H9 (cell line): ENCODE results near the gene ARFIP1. TPM values are rescaled to one million over a fixed set of nuclear protein-coding genes. Genes with fewer than 3 reads are reported as not detected.

Source experiments
- DNase-seq: peaks from one replicate; pipeline ENCODE4 v3.0.0-alpha.2; 2017
- H2AFZ ChIP-seq: one replicate; pipeline ENCODE4 v1.6.1; 2013; ENCODE audit warnings: mild to moderate bottlenecking, low read length, control low read depth, moderate library complexity
- H2AK5ac ChIP-seq: 2 replicates; pipeline ENCODE4 v1.6.1; 2013; ENCODE audit warnings: low read length, control low read depth, mixed read lengths; ENCODE audit not compliant: insufficient read length
- H2BK120ac ChIP-seq: one replicate; pipeline ENCODE4 v1.6.1; 2013; ENCODE audit warnings: low read depth, mild to moderate bottlenecking, low read length, control low read depth, inconsistent platforms; ENCODE audit not compliant: poor library complexity, severe bottlenecking
- H2BK12ac ChIP-seq: 2 replicates; pipeline ENCODE4 v1.6.1; 2013; ENCODE audit warnings: low read length, control low read depth, mixed read lengths, low read depth; ENCODE audit not compliant: insufficient read length
- H2BK15ac ChIP-seq: 2 replicates; pipeline ENCODE4 v1.6.1; 2013; ENCODE audit warnings: low read depth, low read length, control low read depth
- H2BK20ac ChIP-seq: one replicate; pipeline ENCODE4 v1.6.1; 2013; ENCODE audit warnings: low read depth, mild to moderate bottlenecking, low read length, control low read depth, inconsistent platforms; ENCODE audit not compliant: poor library complexity, severe bottlenecking
- H2BK5ac ChIP-seq: 2 replicates; pipeline ENCODE4 v1.6.1; 2013; ENCODE audit warnings: low read length, control low read depth, mixed read lengths; ENCODE audit not compliant: insufficient read length
- H3K14ac ChIP-seq: 2 replicates; pipeline ENCODE4 v1.6.1; 2013; ENCODE audit warnings: low read length, control low read depth; ENCODE audit not compliant: insufficient read depth
- H3K18ac ChIP-seq: 2 replicates; pipeline ENCODE4 v1.6.1; 2013; ENCODE audit warnings: low read depth, mild to moderate bottlenecking, mixed read lengths, low read length, control low read depth; ENCODE audit not compliant: insufficient read length
- H3K23ac ChIP-seq: 2 replicates; pipeline ENCODE4 v1.6.1; 2013; ENCODE audit warnings: low read length, control low read depth, mixed read lengths, low read depth; ENCODE audit not compliant: insufficient read length
- H3K23me2 ChIP-seq: 2 replicates; pipeline ENCODE4 v1.6.1; 2013; ENCODE audit warnings: low read depth, mild to moderate bottlenecking, mixed read lengths, low read length, control low read depth; ENCODE audit not compliant: insufficient read length, poor library complexity, severe bottlenecking
- H3K27ac ChIP-seq: 2 replicates; pipeline ENCODE4 v1.5.1; 2013; ENCODE audit warnings: low read length, control low read depth, mixed read lengths, low read depth; ENCODE audit not compliant: insufficient read length
- H3K27me3 ChIP-seq: 2 replicates; pipeline ENCODE4 v1.6.1; 2013; ENCODE audit warnings: low read length, control low read depth, inconsistent platforms; ENCODE audit not compliant: insufficient read depth
- H3K4ac ChIP-seq: 2 replicates; pipeline ENCODE4 v1.6.1; 2013; ENCODE audit warnings: low read depth, mild to moderate bottlenecking, control low read depth, inconsistent platforms, low read length, moderate library complexity
- H3K4me1 ChIP-seq: 2 replicates; pipeline ENCODE4 v1.6.1; 2013; ENCODE audit warnings: low read length, control low read depth, inconsistent platforms; ENCODE audit not compliant: insufficient read depth
- H3K4me2 ChIP-seq: 2 replicates; pipeline ENCODE4 v1.6.1; 2013; ENCODE audit warnings: low read length, control low read depth, mixed read lengths; ENCODE audit not compliant: insufficient read length, insufficient read depth
- H3K56ac ChIP-seq: 2 replicates; pipeline ENCODE4 v1.6.1; 2013; ENCODE audit warnings: low read depth, mild to moderate bottlenecking, mixed read lengths, low read length, control low read depth; ENCODE audit not compliant: insufficient read length
- H3K79me1 ChIP-seq: 2 replicates; pipeline ENCODE4 v1.6.1; 2013; ENCODE audit warnings: low read depth, mild to moderate bottlenecking, moderate library complexity, low read length, control low read depth, inconsistent platforms; ENCODE audit not compliant: insufficient read depth, poor library complexity, severe bottlenecking
- H3K79me2 ChIP-seq: 2 replicates; pipeline ENCODE4 v1.6.1; 2013; ENCODE audit warnings: low read length, control low read depth, inconsistent platforms; ENCODE audit not compliant: insufficient read depth
- H3K9ac ChIP-seq: 2 replicates; pipeline ENCODE4 v1.6.1; 2013; ENCODE audit warnings: low read length, control low read depth, mixed read lengths; ENCODE audit not compliant: insufficient read length; ENCODE audit errors: extremely low read depth
- H3K9me3 ChIP-seq: one replicate; pipeline ENCODE4 v1.6.1; 2013; ENCODE audit warnings: low read depth, low read length, inconsistent platforms; ENCODE audit not compliant: control insufficient read depth
- H3T11ph ChIP-seq: one replicate; pipeline ENCODE4 v1.6.1; 2013; ENCODE audit warnings: mild to moderate bottlenecking, low read length, control low read depth, inconsistent platforms
- H4K20me1 ChIP-seq: one replicate; pipeline ENCODE4 v1.6.1; 2013; ENCODE audit not compliant: control insufficient read depth, insufficient read length, insufficient read depth
- H4K5ac ChIP-seq: 2 replicates; pipeline ENCODE4 v1.6.1; 2013; ENCODE audit warnings: low read depth, mild to moderate bottlenecking, mixed read lengths, low read length, control low read depth; ENCODE audit not compliant: insufficient read length
- H4K8ac ChIP-seq: replicated peaks from 2 replicates; pipeline ENCODE4 v1.6.1; 2013; ENCODE audit warnings: low read length, control low read depth, mixed read lengths, low read depth; ENCODE audit not compliant: insufficient read length
- H4K91ac ChIP-seq: 2 replicates; pipeline ENCODE4 v1.6.1; 2013; ENCODE audit warnings: low read depth, mild to moderate bottlenecking, moderate library complexity, mixed read lengths, low read length, control low read depth; ENCODE audit not compliant: insufficient read length
- H3K27ac Mint-ChIP-seq, 3 experiments: 2 replicates in 2 of 3; 3 replicates in 1 of 3; pipeline ENCODE4 v1.8.0; 2020 to 2021; ENCODE audit warnings: mixed read lengths in 3 of 3, mild to moderate bottlenecking in 1 of 3, moderate library complexity in 1 of 3
- H3K27me3 Mint-ChIP-seq: 2 replicates; pipeline ENCODE4 v1.8.0; 2021; ENCODE audit warnings: low read depth, mild to moderate bottlenecking, moderate library complexity, mixed read lengths
- H3K36me3 Mint-ChIP-seq, 3 experiments: 2 replicates in 2 of 3; 3 replicates in 1 of 3; pipeline ENCODE4 v1.8.0; 2020 to 2021; ENCODE audit warnings: low read depth in 3 of 3, mixed read lengths in 3 of 3; ENCODE audit not compliant: insufficient read depth in 1 of 3
- H3K4me1 Mint-ChIP-seq, 2 experiments: 2 replicates each; pipeline ENCODE4 v1.8.0; 2020; ENCODE audit warnings: mixed read lengths in 2 of 2
- H3K4me3 Mint-ChIP-seq, 2 experiments: 2 replicates in 1 of 2; 3 replicates in 1 of 2; pipeline ENCODE4 v1.8.0; 2020 to 2021; ENCODE audit warnings: mild to moderate bottlenecking in 2 of 2, mixed read lengths in 2 of 2, moderate library complexity in 1 of 2
- H3K9me3 Mint-ChIP-seq, 2 experiments: 2 replicates in 1 of 2; 3 replicates in 1 of 2; pipeline ENCODE4 v1.8.0; 2020; ENCODE audit warnings: mild to moderate bottlenecking in 2 of 2, mixed read lengths in 2 of 2, moderate library complexity in 1 of 2
- WGBS: extraction: QIAGEN DNeasy Blood & Tissue Kit; methylation state at CpG from one replicate; pipeline ENCODE4 v1.1.7; 2013; ENCODE audit warnings: missing lambda C conversion rate, low lambda C conversion rate, mixed read lengths; ENCODE audit not compliant: insufficient read length; ENCODE audit errors: extremely low coverage; 5-methylcytosine and 5-hydroxymethylcytosine counted together
- total RNA-seq: library from RNA; stranded (reverse); gene quantifications from 2 replicates; pipeline ENCODE4 v1.2.1, GENCODE V29; 2021
- TF ChIP-seq, protein P1 (sequence below): fragments of 200-600 bp; sonication (generic); conservative IDR thresholded peaks from 3 replicates; pipeline ENCODE4 v1.8.0; 2021; ENCODE audit warnings: antibody characterized with exemption, mild to moderate bottlenecking

Gene ARFIP1
- total RNA-seq, 1 experiment from 2014 or later: 30.8 TPM

- Mint-ChIP-seq H3K4me3 (no peak overlapping the region), H3K36me3 (peaks cover 25 to 51% (median 42%) of the 10 kb centered on the region in 3 experiments), H3K9me3 (peaks cover 41% of the 10 kb centered on the region in 2 experiments), H3K27me3 (peaks cover 2% of the 10 kb centered on the region; the same call in 1 of the 2 replicates), H3K27ac (no peak overlapping the region), H3K4me1 (no peaks in the 10 kb centered on the region)
- Histone ChIP-seq H4K20me1 (no peaks in the 10 kb centered on the region), H4K8ac (no peak overlapping the region), H3K4me2 (no peak overlapping the region), H3K23me2 (no peaks in the 10 kb centered on the region), H2BK15ac (no peak overlapping the region), H2BK12ac (no peak overlapping the region), H3K56ac (no peak overlapping the region), H3K9me3 (peaks cover 28% of the 10 kb centered on the region), H3T11ph (no peak overlapping the region), H4K91ac (no peak overlapping the region), H2BK5ac (no peak overlapping the region), H3K18ac (no peak overlapping the region), H3K27me3 (no peaks in the 10 kb centered on the region), H3K23ac (no peak overlapping the region), H2AK5ac (no peak overlapping the region), H3K4me1 (no peaks in the 10 kb centered on the region), H2BK120ac (no peak overlapping the region), H3K9ac (no peak overlapping the region), H3K27ac (no peak overlapping the region), H3K4ac (no peak overlapping the region), H4K5ac (no peak overlapping the region), H3K79me2 (no peaks in the 10 kb centered on the region), H3K14ac (no peak overlapping the region), H2BK20ac (no peak overlapping the region), H3K79me1 (no peaks in the 10 kb centered on the region), H2AFZ (no peak overlapping the region)
- DNase-seq: no peak
- WGBS: no CpG with 5 or more reads among the region's 3 CpGs
- TF ChIP-seq, protein P1, sequence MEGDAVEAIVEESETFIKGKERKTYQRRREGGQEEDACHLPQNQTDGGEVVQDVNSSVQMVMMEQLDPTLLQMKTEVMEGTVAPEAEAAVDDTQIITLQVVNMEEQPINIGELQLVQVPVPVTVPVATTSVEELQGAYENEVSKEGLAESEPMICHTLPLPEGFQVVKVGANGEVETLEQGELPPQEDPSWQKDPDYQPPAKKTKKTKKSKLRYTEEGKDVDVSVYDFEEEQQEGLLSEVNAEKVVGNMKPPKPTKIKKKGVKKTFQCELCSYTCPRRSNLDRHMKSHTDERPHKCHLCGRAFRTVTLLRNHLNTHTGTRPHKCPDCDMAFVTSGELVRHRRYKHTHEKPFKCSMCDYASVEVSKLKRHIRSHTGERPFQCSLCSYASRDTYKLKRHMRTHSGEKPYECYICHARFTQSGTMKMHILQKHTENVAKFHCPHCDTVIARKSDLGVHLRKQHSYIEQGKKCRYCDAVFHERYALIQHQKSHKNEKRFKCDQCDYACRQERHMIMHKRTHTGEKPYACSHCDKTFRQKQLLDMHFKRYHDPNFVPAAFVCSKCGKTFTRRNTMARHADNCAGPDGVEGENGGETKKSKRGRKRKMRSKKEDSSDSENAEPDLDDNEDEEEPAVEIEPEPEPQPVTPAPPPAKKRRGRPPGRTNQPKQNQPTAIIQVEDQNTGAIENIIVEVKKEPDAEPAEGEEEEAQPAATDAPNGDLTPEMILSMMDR: no peak
These were observed 138.0 kb downstream of the ARFIP1 start for GRCh38 chr4:152917543-152918395.
